Activated CD4-positive, alpha-beta T cell treated with anti-CD3 and anti-CD28 coated beads for 24 hours (primary cell): ENCODE results near the gene CLTC.

Experiments used
- DNase-seq, 2 donors: peaks; one replicate each; pipeline ENCODE4 v3.0.0-alpha.2; 2020; ENCODE audit warnings: low read depth in 2 of 2

Gene CLTC

DNA sequence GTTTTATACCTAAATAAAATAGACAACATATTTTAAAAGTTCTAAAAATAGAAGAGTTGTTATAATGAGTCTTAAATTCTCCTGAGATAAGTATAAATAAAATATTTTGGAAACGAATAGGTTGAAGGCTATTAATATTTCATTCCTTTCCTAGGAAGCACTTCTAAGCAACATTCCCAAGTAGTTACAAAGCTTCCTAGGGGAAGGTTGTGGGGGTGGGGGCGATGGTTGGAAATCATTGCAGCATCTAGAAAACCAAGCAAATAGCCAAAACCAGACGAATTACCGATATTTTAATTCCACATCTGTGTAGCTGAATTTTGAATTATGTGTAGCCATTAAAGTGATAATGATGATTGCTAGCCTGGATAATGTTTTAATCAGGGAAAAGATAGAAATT lies 60.6 kb downstream of the CLTC start:
- no peak for DNase-seq

DNA sequence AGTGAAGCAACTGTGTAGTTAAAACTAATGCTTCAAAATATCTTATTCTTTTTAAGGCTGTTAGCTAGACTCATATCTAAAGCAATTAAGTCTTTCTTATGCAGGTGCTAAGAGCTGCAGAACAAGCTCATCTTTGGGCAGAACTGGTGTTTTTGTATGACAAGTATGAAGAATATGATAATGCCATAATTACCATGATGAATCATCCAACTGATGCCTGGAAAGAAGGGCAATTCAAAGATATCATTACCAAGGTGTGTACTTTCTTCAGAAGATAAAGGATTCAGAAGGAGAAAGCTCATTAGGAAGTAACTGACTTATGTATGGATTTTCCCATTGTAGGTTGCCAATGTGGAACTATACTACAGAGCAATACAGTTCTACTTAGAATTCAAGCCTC lies 63.6 kb downstream of the CLTC start:
- DNase-seq = no peak

DNA sequence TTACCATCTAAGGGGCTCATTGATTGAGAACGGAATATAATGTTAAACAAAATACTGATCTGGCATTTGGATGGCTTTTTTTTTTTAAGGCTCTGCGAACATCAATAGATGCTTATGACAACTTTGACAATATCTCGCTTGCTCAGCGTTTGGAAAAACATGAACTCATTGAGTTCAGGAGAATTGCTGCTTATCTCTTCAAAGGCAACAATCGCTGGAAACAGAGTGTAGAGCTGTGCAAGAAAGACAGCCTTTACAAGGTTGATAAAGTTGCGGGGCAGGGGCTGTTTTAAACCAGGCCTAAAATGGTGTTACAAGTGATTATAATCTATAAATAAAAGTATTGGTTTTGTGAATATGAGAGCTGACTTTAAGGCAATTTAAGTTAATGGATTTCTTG lies 65.3 kb downstream of the CLTC start:
- no peak for DNase-seq

DNA sequence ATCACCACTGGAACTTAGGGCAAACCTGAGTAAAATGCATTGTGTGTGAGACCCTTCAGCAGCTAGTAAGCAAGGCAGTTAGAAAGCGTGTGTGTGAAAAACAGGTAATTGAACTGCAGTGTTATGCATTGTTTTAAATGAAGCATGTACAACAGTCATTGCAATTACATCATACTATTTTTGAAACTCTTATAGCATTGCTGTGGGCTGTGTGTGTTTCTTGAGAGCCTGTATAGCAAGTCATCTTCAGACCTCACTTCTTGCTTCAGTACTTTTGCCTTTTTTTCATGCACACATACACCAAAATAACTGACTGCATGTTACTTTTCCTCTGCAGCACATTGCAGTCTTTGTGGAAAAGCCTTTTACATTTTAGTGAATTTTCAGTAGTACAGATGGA lies 68.3 kb downstream of the CLTC start:
- no peak for DNase-seq

DNA sequence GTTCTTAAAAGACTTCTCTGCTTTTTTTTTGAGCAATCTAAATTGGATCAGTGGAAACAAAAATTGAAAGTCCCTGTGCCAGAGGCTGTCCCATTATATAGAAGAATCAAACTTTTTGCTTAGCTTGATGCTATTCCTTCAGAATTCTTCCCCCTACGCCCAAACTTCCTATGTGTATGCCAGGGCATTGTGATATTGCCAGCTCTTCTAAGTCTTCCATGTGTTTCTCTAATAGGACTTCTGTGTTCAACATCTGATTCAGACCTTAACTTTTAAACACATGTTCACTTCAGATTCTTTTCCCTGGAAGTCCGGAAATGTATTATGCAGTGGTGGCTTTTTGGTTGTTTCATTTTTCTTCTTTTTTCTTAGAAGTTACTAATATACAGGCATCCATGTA lies 68.8 kb downstream of the CLTC start:
- DNase-seq = no peak

DNA sequence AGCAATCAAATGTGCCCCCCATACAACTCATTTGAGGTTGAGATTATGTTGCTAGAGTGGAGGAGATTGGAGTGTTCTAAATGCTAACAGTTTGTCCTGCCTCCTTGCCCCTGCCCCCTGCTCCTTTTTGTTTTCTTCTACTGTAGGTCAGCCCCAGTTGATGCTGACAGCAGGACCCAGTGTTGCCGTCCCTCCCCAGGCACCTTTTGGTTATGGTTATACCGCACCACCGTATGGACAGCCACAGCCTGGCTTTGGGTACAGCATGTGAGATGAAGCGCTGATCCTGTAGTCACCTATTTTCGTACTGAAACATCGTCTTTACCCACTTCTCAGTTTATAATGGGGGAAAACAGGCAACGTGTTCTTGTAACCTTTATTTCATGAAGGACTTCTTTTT lies 73.9 kb downstream of the CLTC start:
- no peak for DNase-seq

DNA sequence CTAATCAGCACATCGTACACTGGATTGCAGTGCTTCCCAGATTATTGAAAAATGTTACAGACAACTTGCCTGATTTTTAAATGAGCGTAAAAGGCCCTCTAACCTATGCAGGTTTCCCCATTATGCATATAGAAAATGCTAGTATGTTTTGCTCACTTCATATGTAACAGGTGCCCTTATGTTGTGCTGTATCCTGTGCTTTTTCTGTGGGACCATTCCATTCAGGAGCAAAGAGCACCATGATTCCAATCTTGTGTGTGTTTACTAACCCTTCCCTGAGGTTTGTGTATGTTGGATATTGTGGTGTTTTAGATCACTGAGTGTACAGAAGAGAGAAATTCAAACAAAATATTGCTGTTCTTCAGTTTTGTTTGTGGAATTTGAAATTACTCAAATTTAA lies 74.6 kb downstream of the CLTC start:
- no peak for DNase-seq

DNA sequence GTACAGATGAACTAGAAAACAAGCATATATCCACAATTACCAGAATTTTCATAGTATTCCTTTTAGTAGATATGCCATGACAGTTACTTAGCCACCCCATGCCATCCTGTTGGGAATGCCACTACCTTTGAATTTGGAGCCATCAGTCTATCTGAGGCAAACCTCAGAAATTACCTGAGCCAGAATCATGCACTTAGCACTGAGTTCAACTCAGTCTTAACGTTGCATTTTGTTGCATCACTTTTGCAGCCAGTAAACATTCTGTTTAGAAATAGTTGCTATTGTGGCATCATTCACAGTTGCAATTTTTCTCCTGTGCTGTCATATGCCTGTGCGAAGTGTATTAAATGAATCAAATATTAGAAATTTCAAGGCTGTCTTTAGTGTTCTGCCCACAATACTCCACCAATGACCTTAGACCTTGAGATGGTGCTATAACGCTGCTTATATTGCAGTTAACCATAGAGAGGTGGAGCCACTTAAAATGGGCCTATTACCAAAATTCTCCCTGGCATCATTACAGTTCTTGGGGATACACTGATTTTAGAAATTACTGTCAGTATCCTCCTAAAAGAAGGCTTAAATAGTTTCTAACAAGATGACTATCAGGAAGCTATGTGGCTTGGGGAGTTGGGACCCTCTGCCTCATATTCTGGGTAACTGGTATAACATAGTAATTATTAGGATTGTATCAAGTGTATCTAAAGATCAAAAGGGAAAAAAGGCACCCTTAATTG lies 76.4 kb downstream of the CLTC start:
- DNase-seq = no peak

DNA sequence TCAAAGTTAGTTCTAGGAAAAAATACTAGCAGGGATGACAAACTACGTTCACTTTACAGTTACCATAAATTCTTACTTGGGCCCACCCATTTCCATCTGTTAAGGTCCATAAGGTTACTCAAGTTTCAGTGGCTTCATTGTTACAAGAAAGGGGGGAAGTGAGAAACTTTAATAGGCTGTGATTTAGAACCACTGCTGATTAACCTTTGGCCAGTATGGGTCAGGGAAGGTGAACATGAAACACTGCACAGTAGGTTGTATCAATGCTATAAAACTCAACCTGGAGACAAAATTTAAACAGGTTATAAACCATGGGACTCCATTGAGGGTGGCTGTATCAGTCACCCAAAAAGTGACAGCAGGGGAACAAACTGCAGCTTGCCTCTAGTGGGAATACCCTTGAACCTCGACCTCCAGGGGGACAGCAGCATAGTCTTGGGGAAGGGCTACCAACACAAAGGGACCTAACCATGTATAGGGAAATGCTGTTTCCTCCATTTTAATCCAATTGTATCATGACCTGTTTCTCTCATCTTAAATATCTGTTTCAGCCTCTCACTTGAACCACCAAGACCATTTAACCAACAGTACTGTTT lies 77.1 kb downstream of the CLTC start:
- DNase-seq = no peak

DNA sequence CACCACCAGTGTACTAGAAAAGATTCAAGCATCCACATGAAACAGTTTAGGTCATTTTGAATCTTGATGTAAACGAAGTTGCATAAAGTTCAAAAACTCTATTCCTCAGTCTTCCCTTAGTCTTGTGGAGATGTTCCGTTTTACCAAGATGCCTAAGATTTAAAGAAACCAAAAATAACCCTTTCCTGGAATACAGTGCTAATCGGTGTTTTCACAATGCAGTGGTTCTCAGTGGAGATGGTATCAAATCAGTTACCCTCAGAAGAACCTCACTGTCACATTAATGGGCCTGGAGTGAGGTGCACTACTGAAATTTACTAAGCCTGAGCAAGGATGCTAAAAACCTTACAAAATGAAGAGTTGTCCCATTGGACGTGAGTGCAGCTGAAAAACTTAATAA lies 78.4 kb downstream of the CLTC start:
- DNase-seq = no peak

DNA sequence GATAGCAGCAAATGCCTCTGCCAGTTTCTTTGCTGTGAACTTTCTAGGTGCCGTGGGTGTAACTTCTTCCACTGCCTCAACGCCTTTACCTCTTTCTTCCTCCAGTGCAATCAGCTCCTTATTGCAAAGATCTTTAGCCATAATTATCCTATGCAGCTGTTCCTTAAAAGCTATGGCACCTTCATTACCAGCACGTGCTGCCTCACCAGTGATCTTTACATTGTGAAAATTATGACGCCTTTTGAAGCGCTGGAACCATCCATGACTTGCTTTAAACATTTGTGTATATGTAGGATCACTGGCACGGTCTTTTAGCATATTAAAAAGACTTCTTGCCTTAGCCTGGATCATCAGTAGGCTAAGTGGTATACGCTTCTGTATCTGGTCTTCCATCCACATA lies 79.5 kb downstream of the CLTC start:
- no peak for DNase-seq

DNA sequence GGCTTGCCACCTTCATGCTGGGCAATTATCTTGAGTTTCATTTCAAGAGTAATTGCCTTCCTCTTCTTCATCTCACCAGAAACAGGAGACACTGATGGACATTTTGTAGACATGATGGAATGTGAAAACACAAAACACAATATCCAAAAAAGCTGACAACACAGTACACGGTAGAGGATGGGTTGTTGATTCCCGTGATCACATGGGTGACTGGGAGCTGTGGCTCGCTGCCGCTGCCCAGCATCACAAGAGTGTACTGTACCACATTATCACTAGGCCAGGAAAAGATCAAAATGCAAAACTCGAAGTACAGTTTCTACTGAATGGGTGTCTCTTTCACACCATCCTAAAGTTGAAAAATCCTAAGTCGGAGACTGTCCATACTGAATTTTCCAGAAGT lies 80.1 kb downstream of the CLTC start:
- DNase-seq = no peak

DNA sequence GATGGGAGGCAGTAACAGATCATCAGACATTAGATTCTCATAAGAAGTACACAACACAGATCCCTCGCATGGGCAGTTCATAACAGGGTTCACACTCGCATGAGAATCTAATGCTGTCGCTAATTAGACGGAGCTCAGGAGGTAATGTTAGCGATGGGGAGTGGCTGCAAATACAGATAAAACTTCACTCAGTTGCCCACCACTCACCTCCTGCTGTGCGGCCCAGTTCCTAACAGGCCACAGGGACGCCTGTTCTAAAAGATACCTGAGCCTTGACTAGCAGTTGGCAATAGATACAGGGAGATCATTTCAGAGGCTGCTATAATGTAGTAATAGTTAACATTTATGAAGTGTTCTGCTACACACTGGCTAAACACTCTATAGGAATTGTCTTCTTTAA lies 82.6 kb downstream of the CLTC start:
- no peak for DNase-seq

DNA sequence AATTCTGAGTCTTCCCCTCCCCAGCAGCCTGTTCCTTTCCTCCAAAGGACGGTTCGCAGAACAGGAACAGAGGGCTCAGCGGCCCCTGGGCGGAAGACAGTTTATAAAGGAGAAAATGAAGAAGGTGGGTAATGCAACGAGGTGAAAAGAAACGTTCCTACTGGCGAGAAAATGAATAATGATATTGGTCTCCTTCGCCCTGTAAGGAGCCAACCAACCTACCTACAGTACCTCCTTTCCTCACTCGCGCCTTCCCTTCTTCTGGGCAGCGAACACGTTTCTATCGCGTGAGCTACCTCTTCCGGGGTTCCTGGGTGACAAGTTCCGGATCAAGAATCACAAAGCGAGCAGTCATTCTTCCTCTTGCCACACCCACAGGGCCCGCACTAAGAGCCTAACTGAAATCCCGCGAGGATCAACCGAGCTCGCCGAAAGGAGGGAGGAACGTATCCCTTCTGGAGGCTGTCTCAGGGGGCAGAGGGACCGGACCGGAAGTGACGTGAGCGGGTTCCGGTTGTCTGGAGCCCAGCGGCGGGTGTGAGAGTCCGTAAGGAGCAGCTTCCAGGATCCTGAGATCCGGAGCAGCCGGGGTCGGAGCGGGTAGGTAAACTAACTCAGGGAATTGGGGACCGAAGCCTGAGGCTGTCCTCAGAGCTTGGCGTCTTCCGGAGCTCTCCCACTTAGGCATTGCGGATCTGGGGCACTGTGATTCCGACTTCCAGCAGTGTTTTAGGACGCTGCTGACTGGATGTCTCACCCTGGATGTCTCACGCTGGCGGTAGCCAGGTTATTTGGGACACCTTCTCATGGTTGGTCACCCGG lies 87.7 kb downstream of the CLTC start, which contains the start of the genes PTRH2 and VMP1:
TSS of gene PTRH2 (minus strand) at position 282 of the 822 bp plus-strand sequence. CDS start 9,452 bp downstream, outside the sequence.
TSS of gene VMP1 (plus strand) at position 506 of the 822 bp plus-strand sequence. CDS start 23,793 bp downstream, outside the sequence.
- DNase-seq = peak; percentile 83 to 90

DNA sequence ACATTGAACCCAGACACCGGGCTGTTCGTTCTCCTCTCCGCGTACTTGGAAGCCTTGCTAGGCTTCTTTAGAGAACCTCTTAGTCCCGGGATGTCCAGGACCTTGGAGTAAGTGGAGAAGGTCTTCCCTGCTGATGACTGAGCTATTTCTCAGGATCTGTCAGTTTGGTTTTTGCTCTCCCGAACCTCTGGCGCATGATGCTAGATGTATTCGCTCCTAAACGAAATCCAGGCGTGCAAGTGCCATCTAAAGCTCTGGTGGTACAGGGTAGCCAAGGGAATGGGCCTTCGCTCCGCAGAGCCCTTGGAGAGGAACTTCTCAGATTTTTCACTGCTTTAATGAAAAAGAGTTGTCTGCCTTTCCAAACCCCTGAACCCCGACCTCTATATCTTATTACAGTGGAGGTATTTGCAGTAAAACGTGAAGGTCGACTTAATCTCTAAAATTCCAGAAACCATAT lies 88.3 kb downstream of the CLTC start:
- no peak for DNase-seq

DNA sequence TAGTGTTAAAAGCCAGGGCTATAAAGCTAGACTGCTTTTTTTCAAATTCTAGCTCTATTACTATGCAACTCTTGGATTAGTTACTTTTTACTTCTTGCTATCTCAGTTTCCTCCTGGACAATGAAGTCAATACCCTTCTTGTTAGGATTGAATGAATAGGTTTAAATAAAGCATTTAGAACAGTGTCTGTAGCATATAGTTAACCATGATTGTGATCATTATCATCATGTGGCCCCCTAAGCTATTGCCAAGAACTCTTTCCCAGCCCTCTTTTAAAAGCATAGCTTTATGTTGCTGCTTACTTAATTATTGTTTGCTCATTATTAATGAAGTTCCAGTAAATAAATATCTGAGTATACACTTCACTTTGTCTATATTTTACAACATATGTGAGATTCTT lies 92.2 kb downstream of the CLTC start:
- DNase-seq = no peak

DNA sequence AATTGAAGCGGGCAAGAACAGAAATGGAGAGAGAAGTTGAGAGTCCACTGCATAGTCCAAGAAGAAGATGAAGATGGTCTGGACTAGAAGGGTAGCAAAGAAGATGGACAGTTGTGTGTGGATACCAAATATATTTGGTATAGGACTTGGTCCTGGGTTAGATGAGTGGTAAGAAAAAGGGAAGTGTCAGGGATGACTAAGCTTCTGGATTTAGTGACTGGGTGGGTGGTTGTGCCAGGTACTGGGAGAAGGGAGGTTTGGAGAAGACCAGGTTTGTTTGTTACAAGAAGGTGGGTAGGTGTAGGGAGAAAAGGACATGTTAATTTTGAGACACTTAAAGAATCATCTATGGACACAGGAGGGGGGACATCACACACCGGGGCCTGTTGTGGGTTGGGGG lies 93.2 kb downstream of the CLTC start:
- no peak for DNase-seq

DNA sequence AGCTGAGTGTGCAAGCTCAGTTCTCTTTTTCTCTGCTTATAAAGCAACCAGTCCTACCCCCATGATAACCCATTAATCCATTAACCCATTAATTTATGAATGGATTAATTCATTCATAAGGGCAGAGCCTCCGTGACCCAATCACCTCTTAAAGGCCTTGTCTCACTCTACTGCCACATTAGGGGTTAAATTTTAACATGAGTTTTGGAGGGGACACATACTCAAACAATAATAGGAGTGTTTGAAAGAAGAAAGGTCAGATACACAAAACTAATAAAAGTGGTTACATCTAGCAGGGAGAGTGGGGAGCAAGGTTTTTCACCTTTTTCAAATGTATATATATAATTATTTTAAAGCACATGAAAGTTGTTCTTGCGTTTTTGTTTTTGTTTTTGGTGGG lies 94.6 kb downstream of the CLTC start:
- no peak for DNase-seq

DNA sequence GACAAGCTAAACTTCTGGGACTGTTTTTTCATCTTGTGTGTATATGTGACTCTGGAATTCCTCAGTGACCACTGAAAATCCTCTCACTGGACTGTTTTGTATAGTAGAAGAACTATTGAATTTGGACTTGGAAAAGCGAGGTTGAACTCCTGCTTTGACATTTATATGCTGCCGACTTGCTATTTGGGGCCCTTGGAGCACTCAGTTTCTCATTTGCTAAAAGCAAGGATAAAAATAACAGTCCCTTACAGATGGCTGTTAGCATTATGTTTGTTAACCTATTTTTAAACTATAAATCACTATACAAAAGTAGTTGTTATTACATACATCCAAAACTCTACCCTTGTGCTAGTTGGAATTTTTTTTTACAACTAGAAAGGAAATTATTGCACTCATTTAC lies 96.7 kb downstream of the CLTC start:
- DNase-seq = no peak

DNA sequence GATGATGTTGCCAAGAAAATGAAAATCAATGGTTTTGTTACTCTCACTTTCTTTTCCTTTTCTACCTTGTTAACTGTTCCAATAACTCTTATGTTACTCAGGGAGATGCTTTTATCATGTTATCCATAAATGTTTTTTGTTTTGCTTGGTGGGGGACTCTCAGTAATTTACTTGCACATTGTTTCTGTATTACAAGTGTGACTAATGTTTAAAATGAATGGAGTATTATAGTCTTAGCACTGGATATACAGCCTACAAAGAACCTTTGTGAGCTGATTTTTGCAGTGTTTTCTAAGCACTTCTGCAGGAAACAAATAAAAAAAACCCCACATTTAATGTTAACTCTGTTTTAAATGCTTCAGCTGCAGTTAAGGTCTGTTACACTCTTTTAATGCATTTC lies 99.8 kb downstream of the CLTC start:
- no peak for DNase-seq

DNA sequence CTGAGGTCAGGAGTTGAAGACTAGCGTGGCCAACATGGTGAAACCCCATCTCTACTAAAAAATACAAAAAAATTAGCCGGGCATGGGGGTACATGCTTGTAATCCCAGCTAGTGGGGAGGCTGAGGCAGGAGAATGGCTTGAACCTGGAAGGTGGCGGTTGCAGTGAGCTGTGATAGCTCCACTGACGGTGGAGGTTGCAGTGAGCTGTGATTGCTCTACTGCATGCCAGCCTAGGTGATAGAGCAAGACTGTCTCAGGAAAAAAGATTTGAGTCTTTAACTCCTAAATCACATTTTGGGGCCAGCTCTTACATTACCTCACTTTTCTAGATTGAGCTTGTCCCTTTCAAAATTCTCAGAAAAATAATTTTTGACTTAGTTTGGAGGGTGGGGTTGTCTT lies 102.9 kb downstream of the CLTC start:
- no peak for DNase-seq

DNA sequence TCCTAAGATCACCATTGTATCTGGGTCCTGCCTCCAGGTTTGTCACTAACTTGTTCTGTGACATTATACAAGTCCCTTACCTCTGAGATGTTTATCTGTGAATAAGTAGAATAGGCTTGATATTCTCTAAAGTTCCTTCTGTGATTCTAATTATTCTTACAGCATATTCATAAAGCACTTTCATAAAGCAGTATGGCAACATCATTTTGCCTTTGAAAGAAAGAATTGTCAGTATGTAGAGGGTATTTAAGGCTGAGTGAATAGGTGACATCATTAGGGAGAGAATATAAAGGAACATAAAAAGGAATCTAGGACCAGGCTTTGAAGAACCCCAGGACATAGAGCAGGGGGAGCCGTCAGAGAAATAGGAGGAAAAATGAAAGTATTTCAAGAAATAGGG lies 103.3 kb downstream of the CLTC start:
- no peak for DNase-seq

DNA sequence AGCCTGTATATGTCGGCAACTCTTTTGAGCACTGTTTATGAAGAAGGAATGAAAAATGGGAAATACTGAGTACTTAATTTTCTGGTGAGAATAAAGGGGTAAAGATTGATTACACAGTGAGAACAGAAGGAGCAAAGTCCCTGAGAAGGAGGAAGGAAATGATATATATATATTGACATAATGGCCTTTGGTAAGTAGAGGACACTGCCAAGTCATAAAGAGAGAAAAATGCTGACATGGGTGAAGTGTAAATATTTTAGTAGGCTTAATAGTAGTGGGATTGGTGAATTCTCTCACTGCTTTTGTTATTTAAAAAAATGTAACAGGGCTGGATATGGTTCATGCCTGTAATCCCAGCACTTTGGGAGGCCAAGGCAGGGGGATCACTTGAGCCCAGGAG lies 103.9 kb downstream of the CLTC start:
- DNase-seq = no peak
